Tibial nerve (tissue), 4 donors: ENCODE data around the gene DPM3. TPM values are rescaled to one million over a fixed set of nuclear protein-coding genes. Genes with fewer than 3 reads are reported as not detected.

Experiments used
- DNase-seq, 2 donors: peaks; one replicate each; pipeline ENCODE4 v3.0.0-alpha.2; 2019; ENCODE audit warnings: low spot score in 2 of 2
- H3K27ac ChIP-seq, 4 donors: fragments of 200-600 bp; sonication (generic) in 3 of 4; one replicate each; pipeline ENCODE4 v1.5.1; 2017 to 2019; ENCODE audit warnings: mild to moderate bottlenecking in 1 of 4
- H3K27me3 ChIP-seq, 2 donors: fragments of 200-600 bp; sonication (generic) in 1 of 2; one replicate each; pipeline versions ENCODE4 v1.5.1 to v1.6.0; 2017 to 2019
- H3K36me3 ChIP-seq, 3 donors: fragments of 200-600 bp; sonication (generic); one replicate each; pipeline ENCODE4 v1.5.1; 2018 to 2019
- H3K4me1 ChIP-seq, 4 donors: fragments of 200-600 bp; sonication (generic) in 3 of 4; one replicate each; pipeline ENCODE4 v1.5.1; 2017 to 2019
- H3K4me3 ChIP-seq, 4 donors: fragments of 200-600 bp; sonication (generic) in 3 of 4; one replicate each; pipeline ENCODE4 v1.5.1; 2017 to 2019; ENCODE audit warnings: mild to moderate bottlenecking in 1 of 4, moderate library complexity in 1 of 4
- H3K9me3 ChIP-seq, 4 donors: fragments of 200-600 bp; sonication (generic) in 3 of 4; one replicate each; pipeline ENCODE4 v1.5.1; 2017 to 2019
- CTCF ChIP-seq, 5 experiments: fragments of 200-600 bp in 3 of 5; fragments of 450-650 bp in 2 of 5; sonication (generic) in 3 of 5; IDR thresholded peaks; one replicate each; pipeline ENCODE4 v1.5.1; 2016 to 2019; ENCODE audit warnings: antibody characterized with exemption in 5 of 5, mild to moderate bottlenecking in 3 of 5, moderate library complexity in 2 of 5
- EP300 ChIP-seq, 2 donors: sonication (generic); formaldehyde crosslinking; IDR thresholded peaks; one replicate each; pipeline ENCODE4 v1.6.1; 2017; ENCODE audit warnings: antibody characterized with exemption in 2 of 2, mild to moderate bottlenecking in 1 of 2
- POLR2A ChIP-seq, 2 donors: fragments of 450-650 bp; IDR thresholded peaks; one replicate each; pipeline ENCODE4 v1.6.1; 2017; ENCODE audit warnings: antibody characterized with exemption in 2 of 2, mild to moderate bottlenecking in 2 of 2, moderate library complexity in 2 of 2
- WGBS, 2 donors: methylation state at CpG; one replicate each; pipeline ENCODE4 v1.1.5; 2018; 5-methylcytosine and 5-hydroxymethylcytosine counted together
- total RNA-seq, 4 donors: library from RNA; depleted of rRNA; stranded (reverse); fragments of >200 nt; gene quantifications; one replicate each; pipeline ENCODE4 v1.1.0, GENCODE V29; 2016

Gene DPM3
- total RNA-seq, 4 donors from 2014 or later, result 74.7 to 115 (median 95.6) TPM

GRCh38 chr1:155113450-155113980 is 26.8 kb downstream of the DPM3 start:
- H3K4me1 ChIP-seq, result no peaks in the 10 kb centered on the region
- no peaks in the 10 kb centered on the region for H3K36me3 ChIP-seq
- WGBS, 2 donors, result 51 to 67% methylated on average over 5 of the region's 5 CpGs
- no peak for DNase-seq
- TF ChIP-seq POLR2A (IDR thresholded peaks at IDR 0.05), result no peak
- TF ChIP-seq CTCF (IDR thresholded peaks at IDR 0.05), result no peak
- TF ChIP-seq EP300 (IDR thresholded peaks at IDR 0.05), result no peak
- no peaks in the 10 kb centered on the region for H3K9me3 ChIP-seq
- no peaks in the 10 kb centered on the region for H3K27me3 ChIP-seq
- H3K4me3 ChIP-seq, result no peak overlapping the region
- no peak overlapping the region for H3K27ac ChIP-seq

- Histone ChIP-seq H3K27ac (no peak overlapping the region), H3K4me3 (no peak overlapping the region), H3K4me1 (peaks cover 0 to 1% (median 0%) of the 10 kb centered on the region in 4 donors), H3K36me3 (no peaks in the 10 kb centered on the region), H3K9me3 (no peaks in the 10 kb centered on the region), H3K27me3 (no peaks in the 10 kb centered on the region)
- no peak for TF ChIP-seq EP300 (IDR thresholded peaks at IDR 0.05)
- no peak for TF ChIP-seq CTCF (IDR thresholded peaks at IDR 0.05)
- TF ChIP-seq POLR2A (IDR thresholded peaks at IDR 0.05), result no peak
- WGBS, 2 donors, result 54 to 65% methylated on average over 8 of the region's 8 CpGs
- no peak for DNase-seq
Observed at GRCh38 chr1:155110826-155111225, 29.5 kb downstream of the DPM3 start.

- WGBS, 2 donors, result 64 to 66% methylated on average over 8 of the region's 8 CpGs
- Histone ChIP-seq H3K4me1 (peaks cover 0 to 6% (median 0%) of the 10 kb centered on the region in 4 donors), H3K27me3 (no peaks in the 10 kb centered on the region), H3K36me3 (no peaks in the 10 kb centered on the region), H3K27ac (no peak overlapping the region), H3K9me3 (no peaks in the 10 kb centered on the region), H3K4me3 (no peak overlapping the region)
- TF ChIP-seq POLR2A (IDR thresholded peaks at IDR 0.05), result no peak
- TF ChIP-seq CTCF (IDR thresholded peaks at IDR 0.05), result no peak
- no peak for TF ChIP-seq EP300 (IDR thresholded peaks at IDR 0.05)
- DNase-seq, result no peak
Observed at GRCh38 chr1:155110381-155110780, 29.9 kb downstream of the DPM3 start.

- Histone ChIP-seq H3K4me1 (peaks cover 0 to 12% (median 0%) of the 10 kb centered on the region in 4 donors), H3K4me3 (no peak overlapping the region), H3K9me3 (no peaks in the 10 kb centered on the region), H3K36me3 (no peaks in the 10 kb centered on the region), H3K27ac (no peak overlapping the region), H3K27me3 (no peaks in the 10 kb centered on the region)
- 66 to 73% methylated on average over 5 of the region's 5 CpGs for WGBS, 2 donors
- no peak for TF ChIP-seq CTCF (IDR thresholded peaks at IDR 0.05)
- no peak for TF ChIP-seq EP300 (IDR thresholded peaks at IDR 0.05)
- no peak for TF ChIP-seq POLR2A (IDR thresholded peaks at IDR 0.05)
- no peak for DNase-seq
Observed at GRCh38 chr1:155108296-155108695, 32.0 kb downstream of the DPM3 start.

GRCh38 chr1:155107309-155108264 is 32.7 kb downstream of the DPM3 start:
- Histone ChIP-seq H3K4me1 (peaks cover 0 to 12% (median 0%) of the 10 kb centered on the region in 4 donors), H3K27ac (no peak overlapping the region), H3K27me3 (no peaks in the 10 kb centered on the region), H3K4me3 (no peak overlapping the region), H3K9me3 (no peaks in the 10 kb centered on the region), H3K36me3 (no peaks in the 10 kb centered on the region)
- no peak for DNase-seq
- TF ChIP-seq CTCF (IDR thresholded peaks at IDR 0.05) (no peak), EP300 (IDR thresholded peaks at IDR 0.05) (no peak), POLR2A (IDR thresholded peaks at IDR 0.05) (no peak)
- 76 to 80% methylated on average over 12 of the region's 12 CpGs for WGBS, 2 donors
